Measurements from ENCODE around the gene OTX1.

OTX1 gene

DNA sequence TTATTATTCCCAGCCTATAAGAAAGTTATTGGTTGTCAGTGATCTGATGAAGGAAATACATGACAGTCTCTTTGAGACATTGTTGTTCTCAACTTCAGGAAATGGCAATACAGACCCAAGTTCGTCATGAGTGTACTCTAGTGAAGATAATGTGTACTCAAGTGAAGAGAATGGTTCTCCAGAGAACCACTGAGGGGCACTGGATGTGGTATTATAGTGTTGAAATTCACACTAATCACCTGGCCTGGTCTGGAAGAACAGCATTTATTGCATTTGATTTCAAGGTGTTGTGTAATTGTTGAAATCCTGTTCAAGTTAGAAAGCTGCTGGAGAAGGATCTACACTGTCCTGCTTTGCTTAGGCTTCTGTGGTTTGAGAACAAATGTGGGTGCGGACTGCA is 23.4 kb upstream of the OTX1 start:
- H3K9ac ChIP-seq (ENCODE audit: low read length), result no peak overlapping the region
- H3K4me3 ChIP-seq (ENCODE audit: low read length), result no peak overlapping the region
- no peaks in the 10 kb centered on the region for H3K36me3 ChIP-seq (ENCODE audit: control insufficient read depth, low read depth, low read length)
- H3K9me3 ChIP-seq (ENCODE audit: control insufficient read depth, low read depth, low read length), result no peaks in the 10 kb centered on the region
- no peak overlapping the region for H3K27ac ChIP-seq (ENCODE audit: low read length)
- H3K4me1 ChIP-seq (ENCODE audit: control insufficient read depth, low read depth, low read length), result no peaks in the 10 kb centered on the region
- no peaks in the 10 kb centered on the region for H3K27me3 ChIP-seq (ENCODE audit: control insufficient read depth, insufficient read depth, low read length)

- H3K27me3 ChIP-seq (ENCODE audit: control insufficient read depth, insufficient read depth, low read length), result no peaks in the 10 kb centered on the region
- no peaks in the 10 kb centered on the region for H3K36me3 ChIP-seq (ENCODE audit: control insufficient read depth, low read depth, low read length)
- H3K27ac ChIP-seq (ENCODE audit: low read length), result no peak overlapping the region
- no peaks in the 10 kb centered on the region for H3K9me3 ChIP-seq (ENCODE audit: control insufficient read depth, low read depth, low read length)
- H3K4me1 ChIP-seq (ENCODE audit: control insufficient read depth, low read depth, low read length), result no peaks in the 10 kb centered on the region
- no peak overlapping the region for H3K4me3 ChIP-seq (ENCODE audit: low read length)
- H3K9ac ChIP-seq (ENCODE audit: low read length), result no peak overlapping the region
These were observed 21.6 kb upstream of the OTX1 start for GRCh38 chr2:63029058-63029457.

DNA sequence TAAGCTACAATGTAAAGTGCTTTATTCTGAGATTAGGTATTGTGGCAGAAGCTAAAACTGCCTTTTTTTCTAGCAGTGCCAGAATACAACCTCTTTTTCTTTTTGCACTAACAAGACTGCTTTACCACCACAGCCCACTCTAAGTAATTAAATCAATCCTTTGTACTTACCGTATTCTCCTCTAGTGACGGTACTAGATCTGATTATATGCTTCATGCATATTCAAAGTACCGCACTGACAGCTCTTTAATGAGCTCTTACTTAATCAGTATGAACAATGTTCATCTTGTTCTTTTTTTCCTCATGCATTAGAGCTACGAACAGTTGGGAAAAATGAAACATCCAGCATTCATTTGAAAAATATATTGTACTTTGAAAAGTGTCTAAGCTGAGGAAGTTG is 16.1 kb upstream of the OTX1 start:
- no peak overlapping the region for H3K27ac ChIP-seq (ENCODE audit: low read length)
- no peaks in the 10 kb centered on the region for H3K27me3 ChIP-seq (ENCODE audit: control insufficient read depth, insufficient read depth, low read length)
- no peak overlapping the region for H3K4me3 ChIP-seq (ENCODE audit: low read length)
- no peaks in the 10 kb centered on the region for H3K36me3 ChIP-seq (ENCODE audit: control insufficient read depth, low read depth, low read length)
- no peaks in the 10 kb centered on the region for H3K4me1 ChIP-seq (ENCODE audit: control insufficient read depth, low read depth, low read length)
- H3K9ac ChIP-seq (ENCODE audit: low read length), result no peak overlapping the region
- H3K9me3 ChIP-seq (ENCODE audit: control insufficient read depth, low read depth, low read length), result no peaks in the 10 kb centered on the region

DNA sequence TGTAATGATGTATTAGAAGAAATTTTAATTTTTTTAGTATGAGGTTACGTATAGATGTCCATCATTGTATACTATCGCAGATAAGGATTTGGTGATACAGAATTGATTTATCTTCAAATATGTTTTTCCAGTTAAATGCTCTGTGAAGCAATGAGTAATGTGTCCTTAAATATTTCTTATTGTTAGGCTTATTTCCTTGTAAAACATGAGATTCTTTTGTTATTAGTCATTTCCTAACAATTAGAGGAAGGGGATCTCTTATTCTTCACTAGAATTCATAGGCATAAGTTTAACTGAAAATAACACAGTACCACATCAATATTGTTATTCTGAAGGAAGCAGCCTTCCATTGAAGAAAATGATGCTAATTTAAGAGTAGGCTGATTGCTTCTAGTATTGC is 15.5 kb upstream of the OTX1 start:
- H3K4me1 ChIP-seq (ENCODE audit: control insufficient read depth, low read depth, low read length), result no peaks in the 10 kb centered on the region
- no peaks in the 10 kb centered on the region for H3K9me3 ChIP-seq (ENCODE audit: control insufficient read depth, low read depth, low read length)
- H3K9ac ChIP-seq (ENCODE audit: low read length), result no peak overlapping the region
- H3K27ac ChIP-seq (ENCODE audit: low read length), result no peak overlapping the region
- H3K4me3 ChIP-seq (ENCODE audit: low read length), result no peak overlapping the region
- H3K27me3 ChIP-seq (ENCODE audit: control insufficient read depth, insufficient read depth, low read length), result no peaks in the 10 kb centered on the region
- H3K36me3 ChIP-seq (ENCODE audit: control insufficient read depth, low read depth, low read length), result no peaks in the 10 kb centered on the region

GRCh38 chr2:63035660-63036059 is 15.0 kb upstream of the OTX1 start:
- Histone ChIP-seq H3K36me3 (ENCODE audit: control insufficient read depth, low read depth, low read length) (no peaks in the 10 kb centered on the region), H3K9ac (ENCODE audit: low read length) (no peak overlapping the region), H3K27ac (ENCODE audit: low read length) (no peak overlapping the region), H3K27me3 (ENCODE audit: control insufficient read depth, insufficient read depth, low read length) (no peaks in the 10 kb centered on the region), H3K4me3 (ENCODE audit: low read length) (no peak overlapping the region), H3K9me3 (ENCODE audit: control insufficient read depth, low read depth, low read length) (no peaks in the 10 kb centered on the region), H3K4me1 (ENCODE audit: control insufficient read depth, low read depth, low read length) (no peaks in the 10 kb centered on the region)

DNA sequence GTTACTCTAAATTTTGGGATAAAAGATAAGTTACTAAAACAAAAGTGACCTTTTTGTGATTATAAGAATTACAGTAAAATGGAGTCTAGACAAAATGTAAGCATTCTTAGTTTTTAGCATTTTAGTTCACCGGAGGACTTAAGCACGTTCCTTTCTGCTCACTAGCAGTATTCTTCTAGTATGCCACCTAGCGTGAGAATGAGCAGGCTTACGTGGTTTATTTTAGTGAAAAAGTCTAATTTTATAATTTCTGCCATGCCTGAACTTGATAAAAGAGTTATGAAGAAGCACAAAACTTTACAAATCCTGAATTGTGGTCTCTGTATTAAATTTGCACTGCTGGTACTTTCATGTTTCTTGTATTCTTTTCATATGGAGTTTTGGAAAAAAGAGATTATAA is 12.6 kb upstream of the OTX1 start:
- H3K4me3 ChIP-seq (ENCODE audit: low read length), result no peak overlapping the region
- H3K9ac ChIP-seq (ENCODE audit: low read length), result no peak overlapping the region
- peaks cover 5% of the 10 kb centered on the region for H3K27me3 ChIP-seq (ENCODE audit: control insufficient read depth, insufficient read depth, low read length)
- H3K36me3 ChIP-seq (ENCODE audit: control insufficient read depth, low read depth, low read length), result no peaks in the 10 kb centered on the region
- H3K27ac ChIP-seq (ENCODE audit: low read length), result no peak overlapping the region
- no peaks in the 10 kb centered on the region for H3K9me3 ChIP-seq (ENCODE audit: control insufficient read depth, low read depth, low read length)
- H3K4me1 ChIP-seq (ENCODE audit: control insufficient read depth, low read depth, low read length), result peaks cover 3% of the 10 kb centered on the region

GRCh38 chr2:63040586-63040985 is 10.0 kb upstream of the OTX1 start:
- no peak overlapping the region for H3K4me3 ChIP-seq (ENCODE audit: low read length)
- no peak overlapping the region for H3K9ac ChIP-seq (ENCODE audit: low read length)
- H3K9me3 ChIP-seq (ENCODE audit: control insufficient read depth, low read depth, low read length), result no peaks in the 10 kb centered on the region
- no peak overlapping the region for H3K27ac ChIP-seq (ENCODE audit: low read length)
- H3K36me3 ChIP-seq (ENCODE audit: control insufficient read depth, low read depth, low read length), result no peaks in the 10 kb centered on the region
- peaks cover 20% of the 10 kb centered on the region for H3K27me3 ChIP-seq (ENCODE audit: control insufficient read depth, insufficient read depth, low read length)
- H3K4me1 ChIP-seq (ENCODE audit: control insufficient read depth, low read depth, low read length), result peaks cover 25% of the 10 kb centered on the region

DNA sequence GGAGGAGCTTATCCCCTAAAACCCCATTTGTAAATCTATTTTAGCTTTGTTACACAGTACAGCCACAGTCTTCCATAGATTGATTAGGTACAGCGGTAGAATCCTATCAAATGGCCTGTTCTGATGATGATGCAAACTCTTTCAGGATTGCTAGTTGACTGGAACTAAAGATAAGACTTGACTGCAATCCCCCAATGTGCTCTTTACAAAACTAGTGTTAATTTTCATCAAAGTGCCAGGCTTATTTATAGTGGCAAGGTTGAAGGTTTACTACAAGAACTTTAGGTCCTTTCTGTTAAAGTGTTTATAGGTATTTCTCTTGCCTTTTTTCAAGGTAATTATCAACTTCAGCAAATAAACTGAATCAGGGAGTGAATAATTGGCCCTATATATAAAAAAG is 9.0 kb upstream of the OTX1 start:
- Histone ChIP-seq H3K27ac (ENCODE audit: low read length) (no peak overlapping the region), H3K27me3 (ENCODE audit: control insufficient read depth, insufficient read depth, low read length) (peaks cover 30% of the 10 kb centered on the region), H3K4me1 (ENCODE audit: control insufficient read depth, low read depth, low read length) (peaks cover 35% of the 10 kb centered on the region), H3K36me3 (ENCODE audit: control insufficient read depth, low read depth, low read length) (no peaks in the 10 kb centered on the region), H3K4me3 (ENCODE audit: low read length) (no peak overlapping the region), H3K9ac (ENCODE audit: low read length) (no peak overlapping the region), H3K9me3 (ENCODE audit: control insufficient read depth, low read depth, low read length) (no peaks in the 10 kb centered on the region)

DNA sequence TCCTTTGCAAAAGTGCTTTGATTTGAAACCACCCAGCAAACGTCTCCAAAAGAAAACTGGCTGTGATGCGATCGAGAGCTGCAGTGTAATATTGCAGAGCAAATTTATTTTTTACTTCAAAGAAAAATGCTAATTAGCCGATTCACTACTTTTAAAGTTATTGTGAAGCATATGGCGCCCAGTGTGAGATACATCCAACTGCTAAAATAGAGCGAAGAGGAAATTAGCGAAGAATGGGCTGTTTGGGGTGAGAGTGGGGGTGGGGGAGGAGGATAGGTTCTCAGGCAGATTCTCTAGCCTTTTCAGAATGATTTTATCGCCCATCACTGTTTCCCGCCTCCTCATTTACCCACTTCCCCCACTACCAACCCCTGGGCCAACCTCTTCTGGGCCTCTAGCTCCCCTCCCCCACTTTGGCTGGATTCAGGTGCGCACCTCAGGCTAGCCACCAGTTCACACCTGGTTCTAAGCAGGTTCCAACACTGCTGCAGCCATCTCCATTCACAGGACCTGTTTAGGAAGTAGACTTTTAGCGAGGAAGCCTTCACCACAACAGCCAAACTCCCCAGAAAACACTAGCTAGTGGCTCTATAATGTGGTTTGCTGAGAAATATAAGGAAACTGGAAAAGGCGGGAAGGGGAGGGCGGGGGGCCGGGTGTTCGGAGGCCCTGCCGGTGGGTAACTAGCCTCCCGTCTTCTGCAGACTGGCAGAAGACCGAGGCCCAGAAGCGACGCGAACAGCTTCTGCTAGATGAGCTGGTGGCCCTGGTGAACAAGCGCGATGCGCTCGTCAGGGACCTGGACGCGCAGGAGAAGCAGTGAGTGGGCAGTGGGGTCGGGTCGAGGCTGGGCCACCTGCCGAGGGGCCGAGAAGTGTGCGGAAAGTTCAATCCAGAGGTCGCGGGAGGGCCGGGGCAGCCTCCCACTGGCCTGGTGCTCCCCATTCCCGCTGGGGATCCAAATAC is 6.0 kb upstream of the OTX1 start:
- no peak overlapping the region for H3K27ac ChIP-seq (ENCODE audit: low read length)
- peaks cover 50% of the 10 kb centered on the region for H3K4me1 ChIP-seq (ENCODE audit: control insufficient read depth, low read depth, low read length)
- H3K27me3 ChIP-seq (ENCODE audit: control insufficient read depth, insufficient read depth, low read length), result peaks cover 60% of the 10 kb centered on the region
- H3K9ac ChIP-seq (ENCODE audit: low read length), result peak overlapping the region; percentile 51
- peak overlapping the region; percentile 44 for H3K4me3 ChIP-seq (ENCODE audit: low read length)
- no peaks in the 10 kb centered on the region for H3K9me3 ChIP-seq (ENCODE audit: control insufficient read depth, low read depth, low read length)
- no peaks in the 10 kb centered on the region for H3K36me3 ChIP-seq (ENCODE audit: control insufficient read depth, low read depth, low read length)

- Histone ChIP-seq H3K4me3 (ENCODE audit: low read length) (peak overlapping the region; percentile 44), H3K27me3 (ENCODE audit: control insufficient read depth, insufficient read depth, low read length) (peaks cover 72% of the 10 kb centered on the region), H3K27ac (ENCODE audit: low read length) (no peak overlapping the region), H3K9ac (ENCODE audit: low read length) (no peak overlapping the region), H3K36me3 (ENCODE audit: control insufficient read depth, low read depth, low read length) (no peaks in the 10 kb centered on the region), H3K9me3 (ENCODE audit: control insufficient read depth, low read depth, low read length) (no peaks in the 10 kb centered on the region), H3K4me1 (ENCODE audit: control insufficient read depth, low read depth, low read length) (peaks cover 49% of the 10 kb centered on the region)
These were observed 4.1 kb upstream of the OTX1 start for GRCh38 chr2:63046552-63046951.

- H3K36me3 ChIP-seq (ENCODE audit: control insufficient read depth, low read depth, low read length), result no peaks in the 10 kb centered on the region
- peak overlapping the region; percentile 44 for H3K4me3 ChIP-seq (ENCODE audit: low read length)
- no peak overlapping the region for H3K9ac ChIP-seq (ENCODE audit: low read length)
- no peaks in the 10 kb centered on the region for H3K9me3 ChIP-seq (ENCODE audit: control insufficient read depth, low read depth, low read length)
- peaks cover 51% of the 10 kb centered on the region for H3K4me1 ChIP-seq (ENCODE audit: control insufficient read depth, low read depth, low read length)
- peaks cover 73% of the 10 kb centered on the region for H3K27me3 ChIP-seq (ENCODE audit: control insufficient read depth, insufficient read depth, low read length)
- H3K27ac ChIP-seq (ENCODE audit: low read length), result no peak overlapping the region
These were observed 3.7 kb upstream of the OTX1 start for GRCh38 chr2:63046961-63047320.

Measured in iPS-18a (cell line).